Activated CD8-positive, alpha-beta T cell treated with anti-CD3 and anti-CD28 coated beads for 36 hours (primary cell): ENCODE data around the gene TIRAP. TPM values are rescaled to one million over a fixed set of nuclear protein-coding genes. Genes with fewer than 3 reads are reported as not detected.

Experiments used
- ATAC-seq: fragments of 200-7000 bp; cut with Tn5 transposase; one replicate; pipeline ENCODE4 v1.10.0; 2021; ENCODE audit warnings: mild to moderate bottlenecking, moderate library complexity
- CTCF ChIA-PET: fragments of 350-600 bp; sonication (Branson Sonifier 250); formaldehyde crosslinking; loops from one replicate; lab custom pipeline; 2021; ENCODE audit warnings: antibody characterized with exemption; lab: Charles Lee
- POLR2A ChIA-PET: fragments of 350-600 bp; sonication (Branson Sonifier 250); formaldehyde crosslinking; loops from one replicate; lab custom pipeline; 2021; ENCODE audit warnings: antibody characterized with exemption; lab: Charles Lee
- DNase-seq: peaks from one replicate; pipeline ENCODE4 v3.0.0-alpha.2; 2020
- H3K27ac Mint-ChIP-seq: one replicate; pipeline ENCODE4 v1.8.0; 2021; ENCODE audit warnings: mild to moderate bottlenecking, mixed read lengths
- H3K27me3 Mint-ChIP-seq: one replicate; pipeline ENCODE4 v1.8.0; 2021; ENCODE audit warnings: mixed read lengths
- H3K36me3 Mint-ChIP-seq: one replicate; pipeline ENCODE4 v1.8.0; 2021; ENCODE audit warnings: low read depth, mixed read lengths
- H3K4me1 Mint-ChIP-seq: one replicate; pipeline ENCODE4 v1.8.0; 2021; ENCODE audit warnings: low read depth, mixed read lengths
- H3K4me3 Mint-ChIP-seq: one replicate; pipeline ENCODE4 v1.8.0; 2021; ENCODE audit warnings: mild to moderate bottlenecking, moderate library complexity, mixed read lengths
- H3K9me3 Mint-ChIP-seq: one replicate; pipeline ENCODE4 v1.8.0; 2021; ENCODE audit warnings: mixed read lengths
- CTCF ChIP-seq: fragments of 200-600 bp; IDR thresholded peaks from one replicate; pipeline ENCODE4 v1.8.0; 2022; ENCODE audit warnings: antibody characterized with exemption, mild to moderate bottlenecking
- intact Hi-C: fragments of 100-400 bp; cut with micrococcal nuclease; formaldehyde crosslinking; loops from one replicate; pipeline ENCODE4 v1.10.0; 2022
- total RNA-seq, 2 experiments: library from RNA; stranded (reverse); gene quantifications; one replicate each; pipeline ENCODE4 v1.2.3, GENCODE V29; 2021

Gene TIRAP
- total RNA-seq, 2 experiments from 2014 or later = 4.6 to 4.9 TPM

GRCh38 chr11:126268708-126269579, 13.9 kb upstream of the TIRAP start, which contains the start of the genes FOXRED1 and SRPRA:
Gene FOXRED1, plus strand, starts transcription at chr11:126269154. Its CDS starts 53 bp downstream, at chr11:126269207.
Gene SRPRA, minus strand, starts transcription at chr11:126268895. Its CDS starts 91 bp downstream, at chr11:126268804.
- H3K27ac Mint-ChIP-seq = peak within 1 kb of the TSS; percentile 97
- intact Hi-C loops = no loop called here
- POLR2A ChIA-PET = interaction anchor here (0.6 to 3.3 kb wide), 13 partner anchors 9 to 212 kb away, joined by 3 to 25 read pairs (median 4); partner anchors contain the start of genes CDON, DCPS, FAM118B and RPUSD4
- peaks cover 57% of the 10 kb centered on the region for H3K36me3 Mint-ChIP-seq
- CTCF ChIA-PET = interaction anchor here (0.5 to 1.0 kb wide), 2 partner anchors 42 to 1685 kb away, joined by 3 read pairs; no protein-coding TSS in a partner anchor
- H3K4me1 Mint-ChIP-seq = peaks cover 38% of the 10 kb centered on the region
- H3K27me3 Mint-ChIP-seq = no peaks in the 10 kb centered on the region
- ATAC-seq = peak; percentile 100
- peak within 1 kb of the TSS; percentile 96 for H3K4me3 Mint-ChIP-seq
- DNase-seq = peak; percentile 100
- no peak for TF ChIP-seq CTCF
- no peaks in the 10 kb centered on the region for H3K9me3 Mint-ChIP-seq

- TF ChIP-seq CTCF = no peak
- Mint-ChIP-seq H3K27me3 (no peaks in the 10 kb centered on the region), H3K36me3 (peaks cover 37% of the 10 kb centered on the region), H3K27ac (no peak overlapping the region), H3K4me1 (peaks cover 24% of the 10 kb centered on the region), H3K4me3 (no peak overlapping the region), H3K9me3 (no peaks in the 10 kb centered on the region)
- no peak for DNase-seq
- intact Hi-C loops = no loop called here
- no peak for ATAC-seq
- ChIA-PET POLR2A (no interaction called here), CTCF (no interaction called here)
These were observed 5.6 kb upstream of the TIRAP start for GRCh38 chr11:126277322-126277721.

- Mint-ChIP-seq H3K4me1 (peaks cover 27% of the 10 kb centered on the region), H3K9me3 (no peaks in the 10 kb centered on the region), H3K27me3 (no peaks in the 10 kb centered on the region), H3K36me3 (peaks cover 32% of the 10 kb centered on the region), H3K4me3 (no peak overlapping the region), H3K27ac (no peak overlapping the region)
- ChIA-PET CTCF (no interaction called here), POLR2A (interaction anchor here (1.5 kb wide), 1 partner anchor 9 kb away, joined by 11 read pairs; the partner anchor contains the start of genes FOXRED1 and SRPRA)
- TF ChIP-seq CTCF = no peak
- DNase-seq = no peak
- ATAC-seq = no peak
- intact Hi-C loops = no loop called here
These were observed 5.1 kb upstream of the TIRAP start for GRCh38 chr11:126277780-126278179.

GRCh38 chr11:126279191-126279590, 3.7 kb upstream of the TIRAP start:
- ATAC-seq (no peak), DNase-seq (no peak)
- ChIA-PET CTCF (no interaction called here), POLR2A (interaction anchor here (1.5 kb wide), 1 partner anchor 10 kb away, joined by 11 read pairs; the partner anchor contains the start of genes FOXRED1 and SRPRA)
- intact Hi-C loops = no loop called here
- H3K4me3 Mint-ChIP-seq = no peak overlapping the region
- peaks cover 25% of the 10 kb centered on the region for H3K36me3 Mint-ChIP-seq
- no peak overlapping the region for H3K27ac Mint-ChIP-seq
- no peak for TF ChIP-seq CTCF
- peaks cover 34% of the 10 kb centered on the region for H3K4me1 Mint-ChIP-seq
- H3K27me3 Mint-ChIP-seq = no peaks in the 10 kb centered on the region
- no peaks in the 10 kb centered on the region for H3K9me3 Mint-ChIP-seq
